Stimulated activated CD4-positive, alpha-beta T cell treated with anti-CD3 and anti-CD28 coated beads, TNF-alpha, amount 100 ng/mL, for 1 hour (primary cell): ENCODE results near the gene DCUN1D3.
"Not testable (repeated sequence)": the region's sequence is repeated elsewhere in the genome, so short reads cannot be mapped to it uniquely, and the experiment has no call there.

Experiments
- DNase-seq, 3 donors: peaks; one replicate each; pipeline ENCODE4 v3.0.0-alpha.2; 2020; ENCODE audit warnings: low read depth in 3 of 3, low spot score in 1 of 3

DCUN1D3 gene

GRCh38 chr16:20900299-20901067, at the start of gene DCUN1D3, which contains the start of gene LYRM1:
DCUN1D3 (minus strand) TSS chr16:20900358; CDS start chr16:20862538, 37,820 bp downstream.
LYRM1 (plus strand) TSS chr16:20900771; CDS start chr16:20915556, 14,785 bp downstream.
- peak; percentile 63 to 80 (median 64) for DNase-seq

GRCh38 chr16:20949660-20950059, 49.5 kb upstream of the DCUN1D3 start:
- DNase-seq: no peak

GRCh38 chr16:20948444-20948843, 48.3 kb upstream of the DCUN1D3 start:
- no peak for DNase-seq

DNA sequence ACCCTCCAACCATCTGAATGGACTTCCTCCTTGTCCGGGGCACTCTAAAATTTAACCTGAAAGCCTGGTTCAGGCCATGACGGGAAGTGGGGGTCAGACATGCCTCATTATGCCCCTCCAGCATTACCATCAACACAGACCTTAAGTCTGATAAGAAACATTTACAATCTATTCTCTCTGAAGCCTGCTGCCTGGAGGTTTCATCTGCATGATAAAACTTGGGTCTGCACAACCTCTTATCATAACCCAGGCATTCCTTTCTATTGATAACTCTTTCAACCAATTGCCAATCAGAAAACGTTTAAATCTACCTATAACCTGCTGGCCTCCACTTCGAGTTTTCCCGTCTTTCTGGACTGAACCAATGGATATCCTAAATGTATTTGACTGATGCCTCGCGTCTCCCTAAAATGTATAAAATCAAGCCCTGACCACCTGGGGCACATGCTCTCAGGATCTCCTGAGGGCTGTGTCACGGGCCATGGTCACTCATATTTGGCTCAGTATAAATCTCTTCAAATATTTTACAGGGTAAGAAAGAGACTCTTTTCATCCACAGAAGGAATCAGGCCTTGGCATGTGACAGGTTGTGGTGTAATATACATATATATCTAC, 46.0 kb upstream of the DCUN1D3 start:
- no peak for DNase-seq

GRCh38 chr16:20945575-20945875, 45.4 kb upstream of the DCUN1D3 start:
- not testable (repeated sequence) for DNase-seq

DNA sequence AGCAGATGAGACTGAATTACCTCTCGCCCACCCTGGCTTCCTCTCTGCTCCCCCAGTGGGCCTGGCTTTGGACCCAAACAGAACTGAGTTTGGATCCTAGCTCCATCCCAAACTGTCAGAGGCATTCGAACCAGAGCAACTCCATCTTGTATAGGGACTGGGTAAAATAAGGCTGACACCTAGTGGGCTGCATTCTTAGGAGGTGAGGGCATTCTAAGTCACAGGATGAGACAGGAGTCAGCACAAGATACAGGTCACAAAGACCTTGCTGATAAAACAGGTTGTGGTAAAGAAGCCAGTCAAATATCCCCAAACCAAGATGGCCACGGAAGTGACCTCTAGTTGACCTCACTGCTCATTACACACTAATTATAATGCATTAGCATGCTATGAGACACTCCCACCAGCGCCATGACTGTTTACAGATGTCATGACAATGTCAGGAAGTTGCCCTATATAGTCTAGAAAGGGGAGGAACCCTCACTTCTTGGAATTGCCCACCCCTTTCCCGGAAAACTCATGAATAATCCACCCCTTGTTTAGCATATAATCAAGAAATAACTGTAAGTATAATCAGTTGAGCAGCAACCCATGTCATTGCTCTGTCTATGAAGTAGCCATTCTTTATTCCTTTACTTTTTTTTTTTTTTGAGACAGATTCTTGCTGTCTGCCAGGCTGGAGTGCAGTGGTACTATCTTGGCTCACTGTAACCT, 44.9 kb upstream of the DCUN1D3 start:
- DNase-seq: no peak

- no peak for DNase-seq
Measured at GRCh38 chr16:20942256-20942655, 42.1 kb upstream of the DCUN1D3 start.

GRCh38 chr16:20941636-20941926, 41.4 kb upstream of the DCUN1D3 start:
- DNase-seq: no peak

DNA sequence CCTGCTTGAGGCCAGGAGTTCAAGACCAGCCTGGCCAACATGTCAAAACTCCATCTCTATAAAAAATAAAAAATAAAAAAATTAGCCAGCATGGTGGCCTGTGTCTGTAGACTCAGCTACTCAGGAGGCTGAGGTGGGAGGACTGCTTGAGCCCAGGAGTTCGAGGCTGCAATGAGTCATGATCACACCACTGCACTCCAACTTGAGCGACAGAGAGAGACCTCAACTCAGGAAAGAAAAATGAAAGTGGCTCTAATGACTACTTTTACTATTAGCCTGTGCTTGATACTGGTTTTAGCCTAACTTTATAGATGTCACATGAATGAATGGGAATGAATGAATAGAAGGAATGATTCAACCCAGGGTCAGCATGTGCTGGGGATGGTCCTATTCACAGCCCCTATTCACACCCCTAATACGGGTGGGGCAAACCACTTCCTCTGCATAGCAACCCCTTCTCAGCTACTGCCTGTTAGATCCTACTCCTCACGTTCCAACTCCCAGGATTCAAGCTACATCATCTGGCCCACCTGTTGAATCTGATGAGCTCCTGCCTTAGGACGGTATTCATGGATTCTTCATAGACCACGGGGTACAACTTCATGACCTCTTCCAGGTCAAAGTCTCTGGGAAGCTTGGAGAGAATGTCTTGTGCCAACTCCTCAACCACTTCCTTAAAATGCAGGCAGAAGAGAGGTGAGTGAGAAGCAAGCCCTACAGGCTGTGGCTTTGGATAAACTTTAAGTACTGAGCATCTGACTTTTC, 40.9 kb upstream of the DCUN1D3 start:
- no peak for DNase-seq

GRCh38 chr16:20939611-20940010, 39.5 kb upstream of the DCUN1D3 start:
- DNase-seq: no peak

- no peak for DNase-seq
Measured at GRCh38 chr16:20938426-20938825, 38.3 kb upstream of the DCUN1D3 start.

DNA sequence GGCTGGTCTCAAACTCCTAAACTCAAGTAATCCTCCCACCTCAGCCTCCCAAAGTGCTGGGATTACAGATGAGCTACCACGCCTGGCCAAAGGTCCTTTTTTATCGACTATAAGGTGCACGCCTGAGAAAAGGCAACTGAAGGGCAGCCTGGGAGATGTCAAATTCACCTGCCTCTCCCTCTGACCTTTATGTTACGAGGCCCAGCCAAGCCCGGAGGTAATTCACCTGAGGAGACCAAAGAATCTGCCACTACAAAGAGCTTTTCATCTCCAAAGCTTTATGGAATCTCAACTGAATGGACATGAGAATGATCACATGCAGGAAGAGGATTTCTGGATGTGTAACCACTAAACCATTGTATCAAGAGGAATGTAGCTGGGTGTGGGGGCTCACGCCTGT, 37.6 kb upstream of the DCUN1D3 start:
- DNase-seq: no peak

GRCh38 chr16:20933589-20933988, 33.4 kb upstream of the DCUN1D3 start:
- DNase-seq: no peak

DNA sequence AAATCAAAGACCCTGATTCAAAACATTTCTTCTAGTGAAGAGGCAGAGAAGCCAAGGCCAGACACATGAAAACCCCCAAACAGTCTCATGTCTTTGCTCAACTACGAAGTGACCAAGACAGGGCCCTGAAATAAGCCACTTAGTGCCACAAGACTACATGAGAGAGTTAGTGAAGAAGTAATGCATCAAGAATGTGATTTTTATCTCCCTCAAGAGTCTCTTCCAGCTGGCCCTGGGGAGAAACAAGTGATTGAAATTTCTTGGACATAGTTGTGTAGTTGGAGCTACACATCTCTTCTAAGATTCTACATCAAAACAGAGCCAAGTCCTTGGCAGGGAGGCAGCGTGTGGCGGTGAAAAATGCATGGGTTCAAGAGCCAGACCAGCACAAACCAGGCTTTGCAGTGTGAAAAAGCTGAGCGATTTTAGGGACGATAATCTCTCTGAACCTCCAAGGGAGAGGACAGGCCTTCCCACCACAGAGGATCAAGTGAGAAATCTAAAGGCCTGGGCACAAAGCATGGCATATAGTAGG, 31.0 kb upstream of the DCUN1D3 start:
- DNase-seq: no peak

DNA sequence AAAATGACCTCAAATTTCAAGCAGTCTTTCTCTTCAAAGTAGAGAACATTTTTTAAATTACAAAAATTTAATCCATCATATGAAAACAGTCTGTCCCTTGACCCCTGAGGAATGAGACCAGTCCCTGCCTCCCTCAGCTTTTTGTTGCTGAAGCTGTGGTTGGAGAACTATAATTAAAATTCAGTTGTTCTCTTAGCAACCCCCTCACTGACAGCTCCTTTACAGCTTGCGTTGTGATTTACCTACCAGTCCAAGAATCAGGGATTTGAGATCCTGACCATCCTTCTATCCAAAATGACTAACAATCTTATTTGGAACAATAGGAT, 30.2 kb upstream of the DCUN1D3 start:
- no peak for DNase-seq

DNA sequence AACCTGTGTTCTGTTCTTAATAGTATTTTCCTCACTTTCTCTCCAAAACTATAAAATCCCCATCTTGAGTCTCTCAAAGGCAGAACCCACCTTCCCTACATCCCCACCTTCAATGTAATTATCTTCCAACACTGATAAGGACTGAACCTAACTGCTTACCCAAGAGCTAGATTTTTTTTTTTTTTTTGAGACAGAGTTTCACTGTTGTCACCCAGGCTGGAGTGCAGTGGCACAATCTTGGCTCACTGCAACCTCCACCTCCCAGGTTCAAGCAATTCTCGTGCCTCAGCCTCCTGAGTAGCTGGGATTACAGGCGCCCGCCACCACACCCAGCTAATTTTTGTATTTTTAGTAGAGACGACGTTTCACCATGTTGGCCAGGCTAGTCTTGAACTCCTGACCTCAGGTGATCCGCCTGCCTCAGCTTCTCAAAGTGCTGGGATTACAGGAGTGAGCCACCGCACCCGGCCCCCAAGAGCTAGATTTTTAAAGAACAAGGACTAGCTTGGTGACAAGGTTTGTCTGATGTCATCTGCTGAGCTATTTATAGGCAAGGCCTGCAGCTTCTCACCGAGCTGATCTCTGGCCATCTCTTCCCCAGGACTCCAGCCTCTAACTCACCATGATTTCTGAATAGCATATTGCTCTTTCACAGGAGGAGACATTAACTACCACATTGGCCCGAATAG, 29.7 kb upstream of the DCUN1D3 start:
- not testable (repeated sequence) for DNase-seq

- no peak for DNase-seq
Measured at GRCh38 chr16:20928774-20929411, 28.7 kb upstream of the DCUN1D3 start.

GRCh38 chr16:20925751-20926150, 25.6 kb upstream of the DCUN1D3 start:
- DNase-seq: no peak

DNA sequence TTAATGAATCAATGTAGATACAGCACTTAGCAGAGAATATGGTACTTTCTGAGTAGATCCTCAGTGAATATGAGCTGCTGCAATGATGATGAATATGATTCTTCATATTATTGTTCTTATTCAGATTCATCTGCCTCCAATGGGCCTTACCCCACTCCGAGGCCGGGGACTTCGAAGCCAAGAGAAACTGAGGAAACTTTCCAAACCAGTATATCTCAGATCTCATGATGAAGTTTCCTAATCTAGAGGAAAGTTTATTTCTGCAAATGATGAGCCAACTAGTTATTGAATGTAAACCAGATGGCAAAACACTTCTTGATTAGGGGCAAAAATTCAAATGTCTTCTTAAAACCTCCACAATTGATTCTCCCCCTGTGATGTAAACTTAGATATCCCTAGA, 23.7 kb upstream of the DCUN1D3 start:
- no peak for DNase-seq

DNA sequence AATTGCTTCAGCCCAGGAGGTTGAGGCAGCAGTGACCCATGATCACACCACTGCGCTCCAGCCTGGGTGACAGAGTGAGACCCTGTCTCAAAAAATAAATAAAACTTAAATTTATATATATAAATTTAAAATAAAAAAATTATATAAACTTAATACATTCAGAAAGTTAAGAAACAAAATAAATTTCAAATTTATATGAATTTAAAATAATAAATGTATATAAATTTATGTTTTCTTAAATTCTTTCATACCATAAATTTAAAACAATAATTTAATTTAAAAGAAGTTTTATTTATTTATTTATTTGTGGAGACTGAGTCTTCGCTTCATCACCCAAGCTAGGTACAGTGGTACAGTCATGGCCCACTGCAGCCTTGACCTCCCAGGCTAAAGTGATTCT, 20.6 kb upstream of the DCUN1D3 start:
- no peak for DNase-seq

- DNase-seq: no peak
Measured at GRCh38 chr16:20920091-20920490, 19.9 kb upstream of the DCUN1D3 start.
